Inferior parietal cortex (tissue), 1 donor: ENCODE measurements around the gene MLEC.
A peak's percentile ranks its signal among the peaks of the same experiment; 100 is the strongest.

ENCODE experiments used
- DNase-seq: peaks from one replicate; pipeline ENCODE4 v3.0.0-alpha.2; 2016; ENCODE audit errors: extremely low spot score

Gene MLEC, protein sequence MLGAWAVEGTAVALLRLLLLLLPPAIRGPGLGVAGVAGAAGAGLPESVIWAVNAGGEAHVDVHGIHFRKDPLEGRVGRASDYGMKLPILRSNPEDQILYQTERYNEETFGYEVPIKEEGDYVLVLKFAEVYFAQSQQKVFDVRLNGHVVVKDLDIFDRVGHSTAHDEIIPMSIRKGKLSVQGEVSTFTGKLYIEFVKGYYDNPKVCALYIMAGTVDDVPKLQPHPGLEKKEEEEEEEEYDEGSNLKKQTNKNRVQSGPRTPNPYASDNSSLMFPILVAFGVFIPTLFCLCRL

DNA sequence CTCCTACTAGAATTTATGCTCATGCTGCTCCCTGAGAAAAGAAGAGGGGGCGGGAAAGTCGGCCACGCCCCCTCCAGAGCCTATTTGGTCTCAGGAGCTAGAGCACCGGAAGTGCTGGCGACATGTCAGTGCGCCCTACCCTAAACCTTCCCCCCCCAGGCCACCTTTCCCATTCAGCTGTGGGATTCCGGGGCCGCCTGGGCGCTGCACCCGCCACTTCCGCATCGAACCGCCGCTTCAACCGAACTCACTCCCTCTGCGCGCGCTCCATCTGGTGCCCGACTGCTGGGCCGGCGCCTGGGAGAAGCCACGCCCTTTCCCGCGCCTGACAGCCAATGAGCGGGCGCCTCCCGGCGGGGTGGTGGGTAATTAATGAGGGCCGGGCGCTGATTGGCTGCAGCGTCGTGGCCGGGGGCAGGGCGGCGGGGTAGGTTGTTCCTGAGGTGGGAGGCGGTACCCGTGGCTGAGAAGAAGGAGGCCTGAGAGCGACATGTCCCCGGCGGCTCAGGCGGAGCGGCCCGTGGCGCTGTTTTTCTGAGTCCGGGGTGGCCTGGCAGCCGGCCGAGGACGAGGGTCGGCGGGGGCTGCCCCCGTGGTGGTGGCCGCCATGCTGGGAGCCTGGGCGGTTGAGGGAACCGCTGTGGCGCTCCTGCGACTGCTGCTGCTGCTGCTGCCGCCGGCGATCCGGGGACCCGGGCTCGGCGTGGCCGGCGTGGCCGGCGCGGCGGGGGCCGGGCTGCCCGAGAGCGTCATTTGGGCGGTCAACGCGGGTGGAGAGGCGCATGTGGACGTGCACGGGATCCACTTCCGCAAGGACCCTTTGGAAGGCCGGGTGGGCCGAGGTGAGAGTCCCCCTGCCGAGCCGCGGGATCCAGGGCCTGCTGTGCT lies at the start of gene MLEC:
MLEC (plus strand) TSS at position 460 of the 888 bp plus-strand sequence; CDS start at position 608, 148 bp downstream.
- peak; percentile 95 for DNase-seq

DNA sequence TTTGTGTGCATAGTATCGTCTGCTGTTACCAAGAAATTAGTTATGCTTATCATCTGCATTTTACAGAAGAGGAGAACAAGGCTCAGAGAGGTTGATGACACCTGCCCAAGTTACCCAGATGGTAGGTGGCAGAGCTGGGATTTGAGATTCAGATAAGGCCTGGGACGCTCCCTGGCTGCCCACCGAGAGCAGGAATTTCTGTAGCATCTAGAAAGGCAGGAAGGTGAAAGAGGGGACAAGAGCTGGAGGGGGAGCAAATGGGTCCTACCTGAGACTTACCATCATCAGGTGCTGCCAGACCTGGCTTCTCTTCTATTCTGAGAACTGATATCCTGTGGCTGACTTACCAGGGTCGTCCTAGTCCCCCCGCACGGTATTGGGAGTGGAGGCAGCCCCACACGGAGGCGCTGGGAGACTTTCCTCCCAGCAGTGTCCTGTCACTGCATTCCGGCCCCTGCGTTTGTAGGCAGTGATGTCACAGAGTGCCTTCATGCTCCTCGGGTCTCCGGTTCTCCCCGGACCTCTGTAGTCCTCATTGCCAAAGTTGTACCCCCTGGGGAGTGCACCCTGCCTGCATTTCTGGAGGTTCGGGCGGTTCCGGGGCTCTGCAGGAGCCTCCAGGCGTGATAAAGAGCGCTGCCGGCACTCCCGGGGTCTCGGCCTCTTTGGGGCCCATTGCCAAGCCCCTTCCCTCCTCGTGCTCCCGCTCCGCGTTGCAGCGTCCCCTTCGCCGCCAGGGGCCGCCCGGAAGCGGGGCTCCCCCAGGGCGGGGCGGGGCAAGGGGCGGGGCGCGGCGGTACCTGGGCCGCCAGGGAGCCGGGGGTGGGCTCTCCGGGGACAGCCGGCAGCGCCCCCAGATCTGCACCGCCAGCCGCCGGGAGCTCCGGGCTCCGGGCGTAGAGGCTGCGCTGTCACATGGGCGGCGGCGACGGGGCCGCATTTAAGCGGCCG lies 46.9 kb upstream of the MLEC start, which contains the start of gene CABP1:
CABP1 (plus strand) TSS at position 856 of the 951 bp plus-strand sequence; CDS start at position 916, 60 bp downstream.
- DNase-seq: no peak

DNA sequence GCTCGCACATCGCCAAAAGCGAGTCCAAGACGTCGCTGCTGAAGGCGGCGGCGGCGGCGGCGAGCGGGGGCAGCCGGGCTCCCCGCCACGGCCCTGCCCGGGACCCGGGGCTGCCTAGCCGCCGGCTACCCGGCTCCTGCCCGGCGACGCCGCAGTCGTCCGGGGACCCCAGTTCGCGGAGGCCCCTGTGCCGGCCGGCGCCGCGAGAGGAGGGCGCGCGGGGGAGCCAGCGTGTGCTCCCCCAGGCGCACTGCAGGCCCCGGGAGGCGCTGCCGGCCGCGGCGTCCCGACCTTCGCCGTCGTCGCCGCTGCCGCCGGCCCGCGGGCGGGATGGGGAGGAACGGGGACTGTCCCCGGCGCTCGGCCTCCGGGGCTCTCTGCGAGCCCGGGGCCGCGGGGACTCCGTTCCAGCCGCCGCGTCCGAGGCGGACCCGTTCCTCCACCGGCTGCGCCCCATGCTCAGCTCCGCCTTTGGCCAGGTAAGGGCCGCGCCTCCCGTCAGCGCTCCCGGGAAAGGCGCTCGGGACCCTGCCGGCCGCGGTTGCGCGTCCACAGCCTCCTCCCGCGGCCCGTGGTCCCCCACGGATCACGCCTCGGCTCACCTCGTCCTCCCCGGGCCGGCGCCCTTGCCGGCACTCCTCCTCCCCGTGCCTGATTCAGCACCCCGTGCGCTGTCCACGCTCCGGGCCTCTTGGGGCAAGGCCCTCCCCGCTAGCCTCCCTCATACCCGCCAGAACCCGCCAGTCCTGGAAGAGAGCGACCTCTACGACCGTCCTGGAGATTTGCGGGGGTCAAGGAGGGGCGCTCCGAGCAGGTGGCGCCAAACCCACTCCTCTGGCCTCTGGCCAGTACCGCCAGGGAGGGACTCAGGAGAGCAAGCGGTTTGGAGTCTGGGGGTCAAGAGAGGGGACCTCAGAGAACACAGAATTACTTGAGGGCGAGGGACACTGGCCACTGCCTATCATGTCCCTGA lies 45.8 kb upstream of the MLEC start:
- DNase-seq: no peak

DNA sequence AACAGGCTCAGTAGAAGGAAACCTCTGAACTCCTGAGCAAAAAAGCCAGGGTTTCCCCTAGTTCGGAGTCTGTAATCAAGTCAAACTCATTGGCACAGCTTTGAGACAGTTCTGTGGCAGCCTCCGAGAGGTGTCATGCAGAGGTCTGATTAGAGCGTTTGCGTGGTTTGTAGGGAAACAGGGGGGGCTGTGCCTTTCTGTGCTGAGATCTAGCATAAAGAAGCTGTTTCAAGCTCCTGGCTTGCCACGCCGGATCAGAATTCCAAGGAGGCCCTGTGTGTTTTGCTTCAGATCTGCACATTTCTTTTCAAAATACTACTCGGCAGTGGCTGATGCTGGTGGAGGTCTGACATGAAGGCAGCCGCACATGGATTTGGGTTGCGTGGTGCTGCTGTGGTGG lies 44.8 kb upstream of the MLEC start:
- no peak for DNase-seq

DNA sequence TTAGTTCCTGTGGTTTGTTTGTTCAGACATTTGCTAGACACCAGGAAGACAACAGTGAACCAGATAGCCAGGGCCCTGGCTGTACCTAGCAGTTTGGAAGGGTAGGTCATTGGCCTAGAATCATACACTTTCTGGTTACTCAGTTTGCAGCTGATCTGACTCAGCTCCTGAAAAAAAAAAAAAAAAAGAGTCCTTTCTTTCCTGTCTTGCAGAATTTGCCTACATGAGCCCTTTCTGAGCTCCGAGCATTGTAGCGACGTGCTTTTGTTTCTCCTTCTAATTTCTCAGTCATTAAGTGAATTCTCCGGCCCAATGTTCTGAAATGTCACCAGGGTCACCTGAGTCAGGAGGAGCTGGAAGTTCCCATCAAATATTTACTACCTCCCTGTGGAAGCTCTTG lies 44.1 kb upstream of the MLEC start:
- DNase-seq: no peak

DNA sequence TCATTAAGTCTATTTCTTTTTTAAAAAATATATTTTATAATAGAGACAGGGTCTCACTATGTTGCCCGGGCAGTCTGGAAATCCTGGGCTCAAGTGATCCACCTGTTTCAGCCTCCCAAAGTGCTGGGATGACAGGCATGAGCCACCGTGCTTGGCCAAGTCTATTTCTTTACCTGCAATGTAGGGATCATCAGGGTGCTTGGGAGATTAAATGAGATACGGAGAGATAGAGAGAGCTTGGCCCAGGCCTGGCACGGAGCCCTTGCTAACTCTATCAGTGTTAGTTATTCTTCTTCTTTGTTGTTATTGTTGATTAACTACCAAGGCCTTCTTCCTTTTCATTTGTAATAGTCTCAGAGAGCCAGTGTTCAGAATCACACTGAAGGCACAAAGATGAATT lies 43.4 kb upstream of the MLEC start:
- DNase-seq: no peak

DNA sequence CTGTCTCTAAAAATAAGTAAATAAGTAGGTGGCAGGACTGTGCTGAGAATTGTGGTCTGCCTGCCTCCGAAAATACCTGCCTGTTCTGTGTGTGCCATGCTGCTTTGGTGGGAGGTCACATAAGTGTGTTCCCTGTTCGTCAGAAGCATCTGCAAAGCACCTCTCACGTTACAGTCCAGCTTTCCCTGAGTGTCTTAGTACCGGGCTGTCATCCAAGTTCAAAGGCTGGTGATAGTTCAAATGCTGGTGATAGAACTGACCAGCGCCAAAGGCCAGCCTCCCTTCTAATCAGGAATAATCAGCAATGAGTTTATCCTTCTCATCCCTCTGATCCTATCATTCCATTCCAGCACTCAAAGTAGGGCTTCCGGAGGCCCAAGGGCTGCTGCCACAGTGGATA lies 40.9 kb upstream of the MLEC start:
- no peak for DNase-seq

DNA sequence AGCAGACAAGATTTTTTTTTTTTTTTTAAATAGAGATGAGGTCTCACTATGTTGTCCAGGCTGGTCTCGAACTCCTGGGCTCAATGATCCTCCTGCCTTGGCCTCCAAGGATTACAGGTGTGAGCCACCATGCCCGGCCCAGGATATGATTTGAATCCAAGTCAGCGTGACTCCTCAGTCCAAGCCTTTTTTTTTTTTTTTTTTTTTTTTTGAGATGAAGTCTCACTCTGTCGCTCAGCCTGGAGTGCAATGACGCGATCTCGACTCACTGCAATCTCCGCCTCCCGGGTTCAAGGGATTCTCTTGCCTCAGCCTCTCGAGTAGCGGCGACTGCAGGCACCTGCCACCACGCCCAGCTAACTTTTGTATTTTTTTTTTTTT lies 39.6 kb upstream of the MLEC start:
- no peak for DNase-seq

DNA sequence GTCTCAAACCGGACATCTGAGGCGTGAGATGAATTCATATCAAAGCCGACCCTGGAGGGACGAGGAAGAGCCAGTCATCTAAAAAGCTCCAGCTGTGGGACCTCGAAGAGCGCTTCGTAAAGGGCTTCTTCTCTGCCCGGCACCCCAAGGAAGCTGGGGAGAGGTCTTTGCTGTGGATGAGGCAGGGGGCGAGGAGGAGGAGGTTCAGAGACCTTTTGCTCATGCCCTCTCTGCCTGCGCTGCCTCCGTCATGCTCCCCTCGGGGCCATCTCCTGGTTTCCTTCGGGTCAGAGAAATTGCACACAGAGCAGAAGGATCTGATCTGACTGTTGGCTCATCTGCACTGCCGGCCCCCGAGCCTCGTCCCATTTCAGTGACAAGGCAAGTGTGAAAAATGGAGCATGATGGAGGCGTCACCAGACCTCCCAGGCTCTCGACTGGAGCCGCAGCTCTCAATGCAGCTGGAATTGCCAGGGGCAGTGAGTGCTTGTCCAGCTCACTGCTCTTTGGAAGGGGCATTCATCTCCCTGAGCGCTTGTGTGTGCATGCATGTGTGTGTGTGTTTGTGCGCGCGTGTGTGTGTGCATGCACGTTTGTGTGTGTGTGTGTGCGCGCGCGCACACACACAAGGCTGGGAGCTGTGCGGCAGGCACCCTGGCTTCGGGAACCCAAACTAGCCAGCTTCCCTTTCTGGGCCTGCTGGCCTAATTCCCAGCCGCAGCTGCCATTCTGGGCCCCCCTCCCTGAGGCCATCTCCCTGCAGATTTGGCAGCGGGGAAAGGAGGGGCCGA lies 37.3 kb upstream of the MLEC start:
- no peak for DNase-seq

DNA sequence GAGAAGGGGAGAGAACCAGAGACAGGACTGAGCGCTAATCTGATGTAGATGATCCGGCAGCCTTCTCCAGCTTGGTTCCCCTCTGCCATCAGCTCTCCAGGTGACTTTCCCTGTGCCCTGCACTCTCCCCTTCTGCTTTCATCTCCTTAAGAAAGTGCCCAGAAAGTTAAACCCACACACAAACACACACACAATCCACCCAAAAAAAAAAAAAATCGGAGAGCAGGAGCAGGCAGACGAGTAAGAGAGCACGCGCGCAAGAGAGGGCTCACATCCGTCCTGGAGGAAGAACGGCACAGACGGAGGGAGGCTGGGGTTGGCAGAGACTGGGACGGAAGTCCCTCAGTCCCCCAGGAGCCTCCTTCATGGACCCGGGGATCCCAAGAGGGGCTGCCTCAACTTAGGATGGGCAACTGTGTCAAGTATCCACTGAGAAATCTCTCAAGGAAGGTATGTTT lies 36.7 kb upstream of the MLEC start:
- no peak for DNase-seq

DNA sequence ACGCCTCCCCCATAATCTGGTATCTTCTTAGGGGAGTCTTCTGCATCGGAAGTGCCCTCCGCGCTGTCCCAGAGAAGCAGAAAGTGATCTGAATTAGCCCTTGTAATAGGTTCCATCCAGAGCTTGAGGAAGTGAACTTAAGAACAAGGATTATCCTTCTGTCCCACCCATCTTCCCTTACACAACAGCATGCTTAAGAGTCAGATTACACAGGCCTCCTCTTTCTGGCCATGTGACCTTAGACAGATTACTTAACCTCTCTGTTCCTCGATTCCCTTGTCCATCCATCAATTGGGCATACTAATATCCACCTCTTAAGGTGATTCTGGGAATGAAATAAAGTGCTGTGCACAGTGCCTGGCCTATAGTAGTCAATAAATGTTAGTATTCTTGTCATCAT lies 35.1 kb upstream of the MLEC start:
- no peak for DNase-seq

DNA sequence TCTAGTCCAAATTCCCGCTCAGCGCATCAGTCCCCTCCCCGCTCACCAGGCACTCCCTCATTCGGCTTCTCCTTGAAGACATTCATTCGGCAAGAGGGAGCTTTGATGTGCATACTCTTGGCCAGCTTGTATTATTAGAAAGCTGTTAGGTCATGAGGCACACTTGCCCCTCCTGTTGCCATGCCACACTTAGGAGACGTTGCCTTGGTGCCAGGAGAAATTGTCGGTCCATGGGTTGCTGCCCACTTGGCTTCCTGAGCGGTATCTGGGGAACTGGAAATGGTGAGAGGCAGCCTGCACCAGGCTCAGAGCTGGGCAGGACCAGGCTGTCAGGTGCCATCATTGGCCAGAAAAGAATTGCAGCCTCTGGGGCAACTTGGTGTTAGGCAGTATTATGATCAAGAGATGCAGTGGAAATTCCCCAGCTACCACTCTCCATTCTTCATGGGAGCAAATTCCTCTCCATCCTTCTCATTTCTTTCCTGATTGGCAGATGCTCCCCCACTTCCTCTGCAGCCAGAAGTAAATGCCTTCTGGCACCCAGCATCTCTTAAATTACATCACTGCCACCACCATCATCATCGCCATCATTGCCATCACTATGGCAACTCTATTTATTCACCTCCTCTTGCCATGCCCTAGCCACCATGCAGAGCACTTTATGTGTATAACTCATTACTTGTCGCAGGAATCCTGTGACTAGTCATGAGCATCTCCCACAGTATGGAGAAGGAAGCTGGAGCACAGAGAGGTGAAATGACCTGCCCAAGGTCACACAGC lies 34.1 kb upstream of the MLEC start:
- no peak for DNase-seq

DNA sequence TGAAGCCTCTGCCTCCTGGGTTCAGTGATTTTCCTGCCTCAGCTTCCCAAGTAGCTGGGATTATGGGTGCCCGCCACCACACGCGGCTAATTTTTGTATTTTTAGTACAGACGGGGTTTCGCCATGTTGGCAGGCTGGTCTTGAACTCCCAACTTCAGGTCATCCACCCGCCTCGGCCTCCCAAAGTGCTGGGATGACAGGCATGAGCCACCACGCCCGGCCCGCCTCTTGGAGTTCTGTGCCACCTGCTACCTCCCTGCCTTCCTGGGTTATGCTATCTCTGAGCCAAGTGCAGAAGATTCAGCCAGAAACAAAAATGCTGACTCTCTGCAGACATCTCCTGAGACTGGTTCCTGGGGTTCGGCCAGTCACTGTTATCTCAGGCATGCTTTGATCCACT lies 33.3 kb upstream of the MLEC start:
- DNase-seq: no peak

DNA sequence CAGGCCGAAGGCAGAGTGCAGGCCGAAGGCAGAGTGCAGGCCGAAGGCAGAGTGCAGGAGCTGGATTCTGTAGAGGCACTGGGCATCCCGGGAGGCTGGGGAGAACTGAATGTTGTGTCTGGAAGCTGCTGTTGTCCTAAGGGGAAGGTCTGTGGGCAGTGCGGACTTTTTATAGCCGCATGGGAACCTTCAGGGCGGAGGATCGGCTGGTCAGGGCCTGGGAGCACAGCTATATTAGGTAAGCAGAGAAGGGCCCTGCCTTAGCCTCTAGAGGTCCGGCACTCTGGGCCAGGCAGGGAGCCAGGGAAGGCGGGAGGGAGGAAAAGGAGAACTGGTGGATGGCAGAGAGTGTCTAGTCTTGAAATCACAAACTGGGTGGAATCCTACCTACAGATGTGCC lies 32.3 kb upstream of the MLEC start:
- no peak for DNase-seq

DNA sequence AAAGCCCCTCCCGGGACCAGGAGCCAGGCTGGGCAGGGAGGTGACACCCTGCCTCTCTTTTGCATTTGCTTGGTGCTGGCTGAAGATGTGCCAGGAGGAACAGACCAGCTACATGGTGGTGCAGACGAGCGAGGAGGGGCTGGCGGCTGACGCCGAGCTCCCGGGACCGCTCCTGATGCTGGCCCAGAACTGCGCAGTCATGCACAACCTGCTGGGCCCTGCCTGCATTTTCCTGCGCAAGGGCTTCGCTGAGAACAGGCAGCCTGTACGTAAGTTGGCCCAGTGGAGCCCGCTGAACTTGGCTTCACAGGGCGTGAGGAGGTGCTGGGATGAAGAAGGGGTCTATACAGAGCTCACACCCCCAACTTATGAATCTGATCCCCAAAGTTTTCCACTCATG lies 30.9 kb upstream of the MLEC start:
- DNase-seq: no peak

DNA sequence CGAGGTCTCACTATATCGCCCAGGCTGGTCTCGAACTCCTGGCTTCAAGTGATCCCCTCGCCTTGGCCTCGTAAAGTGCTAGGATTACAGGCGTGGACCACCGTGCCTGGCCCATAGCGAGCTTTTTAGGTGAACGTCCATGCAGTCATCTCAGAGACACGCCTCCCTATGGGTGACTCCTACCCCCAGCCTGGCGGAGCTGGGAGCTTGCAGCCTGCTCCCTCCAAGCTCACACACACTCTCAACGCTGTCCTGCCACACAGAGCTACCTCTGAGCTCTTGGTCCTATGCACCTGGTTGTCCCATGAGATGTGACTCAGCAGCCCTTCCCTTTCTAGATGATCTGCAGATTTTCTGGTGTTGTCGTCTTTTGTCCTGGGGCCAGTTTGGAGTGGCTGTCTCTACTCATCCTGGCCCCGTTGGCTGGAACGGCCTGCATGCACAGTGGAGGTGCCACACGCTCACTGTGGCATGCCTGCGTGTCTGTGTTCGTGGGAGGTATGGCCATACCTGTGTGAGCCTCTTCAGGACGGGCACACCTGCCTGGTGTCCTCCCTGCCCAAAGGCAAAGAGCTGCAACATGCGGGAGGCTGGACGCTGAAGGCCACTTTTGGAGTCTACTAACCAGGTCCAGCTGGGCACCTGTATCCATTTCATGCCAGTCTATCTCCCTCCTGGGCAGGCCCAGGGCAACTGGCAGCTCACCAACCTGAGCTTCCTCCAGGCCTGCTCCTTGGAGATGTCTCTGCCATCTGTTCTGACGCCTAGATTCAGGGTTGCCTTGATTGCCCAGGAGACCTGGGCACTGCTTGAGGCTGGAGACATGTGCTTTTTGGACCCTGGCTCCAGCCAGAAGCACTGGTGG lies 28.4 kb upstream of the MLEC start:
- no peak for DNase-seq

DNA sequence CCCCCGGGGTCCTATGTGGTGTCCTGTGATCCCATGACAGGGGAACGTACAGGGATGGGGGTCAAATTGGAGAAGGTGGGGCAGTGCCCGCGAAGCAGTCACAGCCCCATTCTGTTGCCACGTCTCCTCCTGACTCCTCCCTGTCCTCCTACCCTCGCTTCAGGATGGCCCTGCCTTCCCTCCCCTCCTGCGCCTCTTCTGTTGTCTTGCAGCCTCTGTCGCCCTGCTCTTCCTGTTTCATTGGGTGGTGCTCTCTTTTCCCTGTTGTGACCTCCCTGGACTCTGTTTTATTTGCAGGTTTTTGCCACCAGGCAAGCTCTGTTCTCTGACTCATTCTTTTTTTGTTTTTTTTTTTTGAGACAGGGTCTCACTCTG lies 27.8 kb upstream of the MLEC start:
- no peak for DNase-seq

DNA sequence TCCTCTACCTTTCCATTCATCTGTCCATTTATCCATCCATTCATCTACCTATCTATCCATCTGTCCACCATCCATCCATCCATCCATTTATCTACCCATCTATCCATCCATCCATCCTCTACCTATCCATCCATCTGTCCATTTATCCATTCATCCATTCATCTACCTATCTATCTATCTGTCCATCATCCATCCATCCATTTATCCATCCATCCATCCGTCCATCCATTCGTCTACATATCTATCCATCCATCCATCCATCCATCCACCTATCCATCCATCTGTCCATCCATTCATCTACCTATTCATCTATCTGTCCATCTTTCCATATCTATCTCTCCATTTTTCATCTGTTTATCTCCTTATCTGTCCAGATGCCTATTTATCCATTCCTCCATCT lies 25.5 kb upstream of the MLEC start:
- no peak for DNase-seq
